Hair follicular keratinocyte (primary cell): ENCODE results near the gene PLCD3. TPM values are rescaled to one million over a fixed set of nuclear protein-coding genes. Genes with fewer than 3 reads are reported as not detected.

Source experiments
- total RNA-seq: library from RNA; depleted of rRNA; stranded (reverse); fragments of >200 nt; gene quantifications from 2 replicates; pipeline ENCODE4 v1.2.3, GENCODE V29; 2015

The PLCD3 gene
- total RNA-seq: 66.8 and 126 TPM in 2 replicates

GRCh38 chr17:45132320-45132571 is at the start of gene PLCD3:
PLCD3 (minus strand) TSS chr17:45132515; CDS start chr17:45132410, 105 bp downstream.

GRCh38 chr17:45161288-45162024 is 29.1 kb upstream of the PLCD3 start, which contains the start of gene HEXIM2:
HEXIM2 (plus strand) TSS chr17:45161875; CDS start chr17:45162794, 919 bp downstream.

GRCh38 chr17:45148183-45149036 is 16.1 kb upstream of the PLCD3 start, which contains the start of gene HEXIM1:
HEXIM1 (plus strand) TSS chr17:45148475; CDS start chr17:45149191, 716 bp downstream.

GRCh38 chr17:45135192-45135977 is 3.1 kb upstream of the PLCD3 start, which contains the start of gene ACBD4:
ACBD4 (plus strand) TSS chr17:45135687; CDS start chr17:45136145, 458 bp downstream.

GRCh38 chr17:45060797-45061605 is 71.3 kb downstream of the PLCD3 start, which contains the start of gene NMT1:
NMT1 (plus strand) TSS chr17:45061317; CDS start chr17:45061330, 13 bp downstream.

Other genes starting within 250 kb of the PLCD3 start
- 51.5 and 109 TPM in 2 replicates for gene EFTUD2, start 233.1 kb downstream of the PLCD3 start, total RNA-seq
- not detected in 2 replicates for gene GFAP, start 217.0 kb downstream of the PLCD3 start, total RNA-seq
- gene KIF18B, start 184.7 kb downstream of the PLCD3 start, total RNA-seq: 7.7 and 22.7 TPM in 2 replicates
- gene C1QL1, start 164.2 kb downstream of the PLCD3 start, total RNA-seq: 2.5 TPM in 1 of 2 replicates, not detected in the other
- 44.2 and 64.7 TPM in 2 replicates for gene DCAKD, start 80.9 kb downstream of the PLCD3 start, total RNA-seq
- gene NMT1, start 71.2 kb downstream of the PLCD3 start, total RNA-seq: 75.7 and 122 TPM in 2 replicates
- gene ACBD4, start 3.2 kb upstream of the PLCD3 start, total RNA-seq: 2.0 and 5.6 TPM in 2 replicates
- 11.4 and 15.2 TPM in 2 replicates for gene HEXIM1, start 16.0 kb upstream of the PLCD3 start, total RNA-seq
- gene HEXIM2, start 29.4 kb upstream of the PLCD3 start, total RNA-seq: 3.5 and 5.5 TPM in 2 replicates
- 1.1 and 5.2 TPM in 2 replicates for gene FMNL1, start 89.4 kb upstream of the PLCD3 start, total RNA-seq
- not detected in 2 replicates for gene SPATA32, start 129.6 kb upstream of the PLCD3 start, total RNA-seq
- 3.3 and 5.6 TPM in 2 replicates for gene MAP3K14, start 184.5 kb upstream of the PLCD3 start, total RNA-seq